Osteocyte (in vitro differentiated cells): ENCODE data around the gene NELFE. TPM values are rescaled to one million over a fixed set of nuclear protein-coding genes. Genes with fewer than 3 reads are reported as not detected.
A peak's percentile ranks its signal among the peaks of the same experiment; 100 is the strongest.

Experiments used
- DNase-seq: peaks from one replicate; pipeline ENCODE4 v3.0.0; 2021; ENCODE audit warnings: mixed read lengths; ENCODE audit not compliant: unreplicated experiment; ENCODE audit errors: extremely low spot score
- H3K27ac Mint-ChIP-seq: one replicate; pipeline ENCODE4 v1.8.0; 2021; ENCODE audit warnings: mild to moderate bottlenecking, mixed read lengths; ENCODE audit not compliant: unreplicated experiment
- H3K27me3 Mint-ChIP-seq: one replicate; pipeline ENCODE4 v1.8.0; 2021; ENCODE audit warnings: mixed read lengths; ENCODE audit not compliant: unreplicated experiment
- H3K36me3 Mint-ChIP-seq: one replicate; pipeline ENCODE4 v1.8.0; 2021; ENCODE audit warnings: mixed read lengths; ENCODE audit not compliant: unreplicated experiment
- H3K4me1 Mint-ChIP-seq: one replicate; pipeline ENCODE4 v1.8.0; 2021; ENCODE audit warnings: mixed read lengths; ENCODE audit not compliant: unreplicated experiment
- H3K4me3 Mint-ChIP-seq: one replicate; pipeline ENCODE4 v1.8.0; 2021; ENCODE audit warnings: mild to moderate bottlenecking, moderate library complexity, mixed read lengths; ENCODE audit not compliant: unreplicated experiment
- H3K9me3 Mint-ChIP-seq: one replicate; pipeline ENCODE4 v1.8.0; 2021; ENCODE audit warnings: mixed read lengths; ENCODE audit not compliant: unreplicated experiment
- total RNA-seq: library from RNA; stranded (reverse); gene quantifications from 2 replicates; pipeline ENCODE4 v1.2.1, GENCODE V29; 2021
- TF ChIP-seq, protein P1 (sequence below): fragments of 200-600 bp; sonication (generic); IDR thresholded peaks from 2 replicates; pipeline ENCODE4 v1.5.0; 2021; ENCODE audit warnings: antibody characterized with exemption, mild to moderate bottlenecking, moderate library complexity

NELFE gene
- total RNA-seq, 1 donor from 2014 or later = 66.8 TPM

DNA sequence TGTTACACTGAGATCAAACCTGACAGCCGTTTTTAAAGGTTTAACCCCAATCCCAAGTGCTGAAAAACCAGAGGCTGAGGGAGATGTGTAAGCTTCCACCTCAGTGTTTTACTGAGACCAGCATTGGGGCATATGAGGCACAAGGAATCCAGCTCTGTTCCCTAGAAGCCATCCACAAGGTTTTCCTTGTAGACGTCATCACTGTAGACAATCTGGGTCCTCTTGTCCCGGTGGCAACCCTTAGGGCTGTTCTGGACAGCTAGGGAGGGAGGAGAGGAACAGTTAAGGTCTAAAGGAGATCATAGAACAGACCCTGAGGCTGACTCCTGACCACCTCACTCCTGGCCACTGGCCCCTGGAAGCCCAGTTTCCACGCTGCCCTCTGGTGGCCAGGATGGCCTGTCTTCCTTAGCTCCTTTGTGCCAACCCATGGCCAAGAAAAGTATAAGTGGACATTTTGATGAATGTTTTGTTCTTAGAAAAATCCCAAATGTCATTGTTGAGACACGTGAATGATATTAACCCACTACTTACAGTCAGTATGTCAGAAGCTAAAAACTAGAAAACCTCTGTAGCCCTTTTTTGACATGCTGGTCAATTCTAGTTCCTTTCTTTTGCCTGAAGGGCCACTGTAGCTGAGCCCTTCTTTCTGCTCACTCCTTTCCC, 6.5 kb downstream of the NELFE start:
- Mint-ChIP-seq H3K4me1 (no peaks in the 10 kb centered on the region), H3K27ac (peak overlapping the region; percentile 55), H3K27me3 (no peaks in the 10 kb centered on the region), H3K36me3 (peaks cover 42% of the 10 kb centered on the region), H3K9me3 (no peaks in the 10 kb centered on the region), H3K4me3 (no peak overlapping the region)
- TF ChIP-seq, protein P1, sequence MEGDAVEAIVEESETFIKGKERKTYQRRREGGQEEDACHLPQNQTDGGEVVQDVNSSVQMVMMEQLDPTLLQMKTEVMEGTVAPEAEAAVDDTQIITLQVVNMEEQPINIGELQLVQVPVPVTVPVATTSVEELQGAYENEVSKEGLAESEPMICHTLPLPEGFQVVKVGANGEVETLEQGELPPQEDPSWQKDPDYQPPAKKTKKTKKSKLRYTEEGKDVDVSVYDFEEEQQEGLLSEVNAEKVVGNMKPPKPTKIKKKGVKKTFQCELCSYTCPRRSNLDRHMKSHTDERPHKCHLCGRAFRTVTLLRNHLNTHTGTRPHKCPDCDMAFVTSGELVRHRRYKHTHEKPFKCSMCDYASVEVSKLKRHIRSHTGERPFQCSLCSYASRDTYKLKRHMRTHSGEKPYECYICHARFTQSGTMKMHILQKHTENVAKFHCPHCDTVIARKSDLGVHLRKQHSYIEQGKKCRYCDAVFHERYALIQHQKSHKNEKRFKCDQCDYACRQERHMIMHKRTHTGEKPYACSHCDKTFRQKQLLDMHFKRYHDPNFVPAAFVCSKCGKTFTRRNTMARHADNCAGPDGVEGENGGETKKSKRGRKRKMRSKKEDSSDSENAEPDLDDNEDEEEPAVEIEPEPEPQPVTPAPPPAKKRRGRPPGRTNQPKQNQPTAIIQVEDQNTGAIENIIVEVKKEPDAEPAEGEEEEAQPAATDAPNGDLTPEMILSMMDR = peak; percentile 82
- no peak for DNase-seq

DNA sequence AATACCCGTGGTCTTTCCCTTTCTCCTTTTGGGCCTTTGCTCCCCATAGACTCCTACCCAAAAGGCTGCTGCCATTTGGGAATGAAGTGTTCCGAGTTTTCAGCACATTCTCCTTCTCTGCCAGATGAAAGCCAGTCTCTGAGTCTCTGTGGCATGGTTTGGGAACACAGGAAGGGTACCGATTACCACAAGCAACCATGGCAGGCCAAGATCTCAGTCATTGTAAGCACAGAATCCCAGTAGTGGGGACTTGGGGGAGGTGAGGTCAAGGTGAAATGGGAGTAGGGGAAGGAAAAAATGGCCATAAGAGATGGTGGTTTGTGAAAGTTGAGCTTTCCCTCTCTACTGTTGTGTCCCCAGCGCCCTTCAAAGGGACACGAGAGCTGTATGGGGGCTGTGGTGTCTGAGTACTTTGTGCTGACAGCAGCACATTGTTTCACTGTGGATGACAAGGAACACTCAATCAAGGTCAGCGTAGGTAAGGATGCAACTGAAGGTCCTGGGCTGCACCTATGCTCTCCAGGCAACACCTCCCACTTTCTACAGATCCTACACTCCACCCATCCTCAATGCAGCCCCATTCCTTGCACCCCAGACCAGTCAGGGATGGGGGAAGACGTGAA, 8.7 kb downstream of the NELFE start:
- Mint-ChIP-seq H3K4me3 (no peak overlapping the region), H3K9me3 (no peaks in the 10 kb centered on the region), H3K36me3 (peaks cover 30% of the 10 kb centered on the region), H3K4me1 (peaks cover 14% of the 10 kb centered on the region), H3K27me3 (no peaks in the 10 kb centered on the region), H3K27ac (no peak overlapping the region)
- DNase-seq = no peak
- TF ChIP-seq, protein P1 = no peak

DNA sequence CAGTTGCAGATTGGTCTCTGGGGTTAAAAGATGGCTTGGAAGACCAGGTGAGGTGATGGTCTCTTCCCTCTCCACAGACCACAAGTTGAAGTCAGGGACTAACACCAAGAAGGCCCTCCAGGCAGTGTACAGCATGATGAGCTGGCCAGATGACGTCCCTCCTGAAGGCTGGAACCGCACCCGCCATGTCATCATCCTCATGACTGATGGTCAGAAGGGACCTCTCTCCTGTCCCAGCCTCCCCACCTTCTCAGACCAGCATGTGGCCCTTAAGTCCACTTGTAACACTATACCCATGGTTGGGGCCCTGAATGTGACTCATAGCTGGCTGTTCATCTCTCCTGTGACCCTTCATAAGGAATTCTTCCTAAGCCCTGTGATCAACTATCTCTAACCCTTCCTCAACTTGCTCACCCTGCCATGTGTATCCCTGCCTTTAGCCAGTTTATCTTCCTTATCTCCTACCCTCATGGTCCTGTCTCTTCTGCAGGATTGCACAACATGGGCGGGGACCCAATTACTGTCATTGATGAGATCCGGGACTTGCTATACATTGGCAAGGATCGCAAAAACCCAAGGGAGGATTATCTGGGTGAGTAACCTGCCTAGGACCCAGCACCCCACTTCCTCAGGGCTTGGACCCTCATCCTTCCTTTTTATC, 9.9 kb downstream of the NELFE start:
- no peak for DNase-seq
- Mint-ChIP-seq H3K27me3 (no peaks in the 10 kb centered on the region), H3K4me1 (peaks cover 17% of the 10 kb centered on the region), H3K4me3 (no peak overlapping the region), H3K27ac (no peak overlapping the region), H3K9me3 (no peaks in the 10 kb centered on the region), H3K36me3 (peaks cover 18% of the 10 kb centered on the region)
- TF ChIP-seq, protein P1 = no peak

GRCh38 chr6:31948306-31948705, 10.5 kb downstream of the NELFE start:
- Mint-ChIP-seq H3K27me3 (no peaks in the 10 kb centered on the region), H3K4me3 (no peak overlapping the region), H3K4me1 (peaks cover 17% of the 10 kb centered on the region), H3K27ac (no peak overlapping the region), H3K36me3 (peaks cover 12% of the 10 kb centered on the region), H3K9me3 (no peaks in the 10 kb centered on the region)
- TF ChIP-seq, protein P1 = no peak
- DNase-seq = no peak

GRCh38 chr6:31947864-31948263, 10.9 kb downstream of the NELFE start:
- TF ChIP-seq, protein P1 = no peak
- H3K9me3 Mint-ChIP-seq = no peaks in the 10 kb centered on the region
- H3K27ac Mint-ChIP-seq = no peak overlapping the region
- peaks cover 17% of the 10 kb centered on the region for H3K4me1 Mint-ChIP-seq
- H3K36me3 Mint-ChIP-seq = peaks cover 8% of the 10 kb centered on the region
- no peaks in the 10 kb centered on the region for H3K27me3 Mint-ChIP-seq
- no peak overlapping the region for H3K4me3 Mint-ChIP-seq
- no peak for DNase-seq
